Measurements from ENCODE around the gene FAM83F.
"Not testable (repeated sequence)": the region's sequence is repeated elsewhere in the genome, so short reads cannot be mapped to it uniquely, and the experiment has no call there.

The FAM83F gene

DNA sequence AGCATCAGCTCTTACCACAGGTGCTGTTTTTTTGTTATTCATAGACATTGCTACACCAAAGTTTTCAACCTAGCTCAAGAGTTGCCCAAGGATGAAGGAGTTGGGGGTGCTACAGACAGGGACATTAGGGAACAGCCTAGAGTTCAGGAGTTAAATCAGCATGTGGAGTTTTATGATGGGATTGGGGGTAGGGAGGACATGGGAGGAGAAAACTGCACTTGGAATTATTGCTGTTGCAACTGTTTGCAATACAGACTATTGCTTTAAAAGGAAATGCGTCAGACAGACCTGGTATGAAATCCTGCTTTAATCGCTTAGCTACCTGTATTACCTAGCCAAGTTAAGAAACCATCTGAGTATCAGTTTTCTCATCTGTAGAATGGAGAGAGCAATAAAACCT lies 28.3 kb upstream of the FAM83F start:
- DNase-seq: no peak

DNA sequence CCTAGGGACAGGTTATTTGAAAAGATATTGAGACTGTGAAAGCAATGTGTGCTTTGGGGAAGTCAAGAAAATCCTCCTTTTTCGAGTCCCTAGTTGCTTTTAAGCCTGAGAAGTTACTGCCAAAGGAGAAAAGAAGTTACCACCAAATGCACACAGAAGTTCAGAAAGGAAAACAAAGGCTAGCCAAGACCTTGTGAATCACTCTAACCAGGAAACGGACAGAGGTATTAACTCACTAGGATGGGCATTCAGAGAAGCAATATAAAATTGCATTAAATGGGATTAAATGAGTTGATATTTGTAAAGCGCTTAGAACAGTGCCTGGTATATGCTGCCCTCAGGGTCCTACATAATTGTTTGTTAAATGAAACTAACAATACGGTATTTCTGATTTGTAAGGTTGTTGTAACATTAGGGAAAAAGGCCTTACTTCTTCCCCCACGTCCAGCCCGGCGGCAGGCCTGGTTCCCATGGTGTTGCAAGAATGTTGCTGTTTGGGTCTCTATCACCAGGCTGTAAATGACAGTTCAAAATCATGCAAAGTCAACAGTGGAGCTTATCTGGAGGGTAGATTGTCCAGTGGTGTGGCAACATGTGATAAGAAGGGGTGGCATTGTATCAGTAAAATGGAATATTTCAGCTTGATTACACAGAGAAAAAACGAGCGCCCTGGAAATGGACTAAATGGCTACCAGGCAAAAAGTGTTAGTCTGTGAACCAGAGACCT lies 27.5 kb upstream of the FAM83F start:
- no peak for DNase-seq

DNA sequence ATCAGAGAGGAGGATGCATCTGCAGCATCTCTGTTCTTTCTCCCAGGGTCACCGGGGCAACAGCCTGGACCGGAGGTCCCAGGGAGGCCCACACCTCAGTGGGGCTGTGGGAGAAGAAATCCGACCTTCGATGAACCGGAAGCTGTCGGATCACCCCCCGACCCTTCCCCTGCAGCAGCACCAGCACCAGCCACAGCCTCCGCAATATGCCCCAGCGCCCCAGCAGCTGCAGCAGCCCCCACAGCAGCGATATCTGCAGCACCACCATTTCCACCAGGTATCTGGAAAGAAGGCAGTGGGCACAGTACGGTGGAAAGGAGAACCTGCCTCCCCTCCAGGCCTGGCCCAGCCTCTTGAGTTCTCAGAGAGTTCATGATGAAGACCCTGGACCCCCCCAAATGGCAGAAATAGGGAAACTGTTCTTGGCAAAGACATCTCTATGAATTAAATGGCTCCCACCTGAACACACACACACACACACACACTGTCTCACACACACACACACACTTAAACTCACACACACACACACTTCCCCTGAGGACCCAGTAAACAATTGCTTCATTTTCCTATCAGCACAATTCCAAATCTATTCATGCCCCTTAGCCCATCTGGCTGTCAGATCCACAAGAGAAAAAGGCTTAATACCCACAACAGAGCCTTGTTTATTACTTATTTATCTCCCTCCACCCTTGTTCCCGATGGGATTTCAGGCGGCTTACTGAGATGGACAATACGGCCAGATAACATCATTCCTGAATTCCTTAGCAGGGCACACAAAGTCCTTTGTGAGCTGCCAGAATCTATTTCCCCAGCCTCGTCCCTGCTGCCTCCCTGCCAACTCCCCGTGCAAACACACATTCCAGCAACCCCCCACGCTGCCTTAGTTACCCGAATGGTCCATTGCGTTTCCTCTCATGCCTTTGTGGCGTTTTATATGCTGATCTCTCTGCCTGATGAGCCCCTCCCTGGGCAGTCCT lies 26.5 kb upstream of the FAM83F start:
- peak; percentile 18 for DNase-seq

DNA sequence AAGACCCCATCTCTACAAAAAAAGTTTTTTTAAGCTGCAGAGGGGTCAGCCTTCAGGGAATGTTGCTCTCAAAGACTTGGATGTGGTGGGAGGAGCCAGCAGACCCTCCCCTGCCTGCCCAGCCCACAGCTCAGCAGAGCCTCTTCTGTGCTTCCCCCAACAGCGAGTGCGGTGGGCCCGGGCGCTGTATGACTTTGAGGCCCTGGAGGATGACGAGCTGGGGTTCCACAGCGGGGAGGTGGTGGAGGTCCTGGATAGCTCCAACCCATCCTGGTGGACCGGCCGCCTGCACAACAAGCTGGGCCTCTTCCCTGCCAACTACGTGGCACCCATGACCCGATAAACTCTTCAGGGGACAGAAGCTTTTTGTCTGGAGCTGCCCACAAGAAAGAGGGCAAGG lies 24.0 kb upstream of the FAM83F start:
- no peak for DNase-seq

DNA sequence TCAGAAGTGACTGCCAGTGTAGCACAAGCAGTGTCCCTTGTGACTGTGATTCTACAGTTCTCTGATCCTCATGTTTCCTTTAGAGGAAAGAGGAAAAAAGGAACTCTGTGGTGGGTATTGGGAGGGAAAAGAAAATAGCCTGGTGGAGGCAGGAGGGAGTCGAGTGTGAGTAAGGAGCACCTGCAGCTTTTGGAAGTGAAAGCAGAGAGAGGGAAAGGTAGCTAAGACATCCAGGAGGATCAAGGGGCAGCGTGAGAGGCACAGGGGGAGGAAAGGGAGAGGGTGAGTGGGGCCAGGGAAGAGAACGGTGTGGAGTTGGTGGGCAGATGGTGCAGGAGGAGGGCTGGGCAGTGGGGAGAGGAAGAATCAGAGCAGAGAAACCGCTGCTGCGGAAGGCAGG lies 22.1 kb upstream of the FAM83F start:
- peak; percentile 15 for DNase-seq

GRCh38 chr22:39973656-39974055 lies 21.1 kb upstream of the FAM83F start:
- no peak for DNase-seq

DNA sequence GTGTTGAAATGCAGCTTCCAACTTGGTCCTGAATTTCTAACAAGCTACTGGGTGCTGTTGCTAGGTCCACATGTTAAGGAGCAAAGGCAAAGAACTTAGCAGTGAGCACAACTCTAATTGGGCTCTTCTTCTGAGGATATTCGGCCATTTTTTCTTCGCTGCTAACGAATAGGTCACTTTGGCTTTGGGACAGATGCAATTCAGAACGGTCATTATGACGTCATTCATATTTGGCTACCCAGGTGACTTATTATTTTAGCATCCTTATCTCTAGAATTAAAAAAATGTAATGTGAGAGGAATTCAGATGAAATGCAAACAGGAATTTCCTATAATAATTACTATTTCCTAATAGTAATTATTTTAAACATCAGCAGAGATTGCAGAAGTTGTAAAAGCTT lies 20.7 kb upstream of the FAM83F start:
- DNase-seq: no peak

DNA sequence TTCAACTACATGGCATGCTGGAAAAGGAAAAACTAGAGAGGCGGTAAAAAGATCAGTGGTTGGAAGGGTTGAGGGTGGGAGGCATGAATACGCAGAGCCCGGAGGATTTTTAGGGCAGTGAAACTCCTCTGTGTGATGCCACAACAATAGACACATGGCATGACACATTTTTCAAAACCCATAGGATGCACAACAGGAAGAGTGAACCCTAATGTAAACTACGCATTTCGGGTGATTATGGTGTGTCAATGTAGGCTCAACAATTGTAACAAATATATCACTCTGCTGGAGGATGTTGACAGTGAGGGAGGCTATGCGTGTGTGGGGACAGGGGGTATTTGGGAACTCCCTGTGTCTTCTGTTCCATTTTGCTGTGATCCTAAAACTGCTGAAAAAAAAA lies 15.7 kb upstream of the FAM83F start:
- DNase-seq: no peak

- DNase-seq: no peak
These were observed 15.3 kb upstream of the FAM83F start for GRCh38 chr22:39979458-39979857.

- peak; percentile 81 for DNase-seq
These were observed 14.2 kb upstream of the FAM83F start for GRCh38 chr22:39980596-39980995.

DNA sequence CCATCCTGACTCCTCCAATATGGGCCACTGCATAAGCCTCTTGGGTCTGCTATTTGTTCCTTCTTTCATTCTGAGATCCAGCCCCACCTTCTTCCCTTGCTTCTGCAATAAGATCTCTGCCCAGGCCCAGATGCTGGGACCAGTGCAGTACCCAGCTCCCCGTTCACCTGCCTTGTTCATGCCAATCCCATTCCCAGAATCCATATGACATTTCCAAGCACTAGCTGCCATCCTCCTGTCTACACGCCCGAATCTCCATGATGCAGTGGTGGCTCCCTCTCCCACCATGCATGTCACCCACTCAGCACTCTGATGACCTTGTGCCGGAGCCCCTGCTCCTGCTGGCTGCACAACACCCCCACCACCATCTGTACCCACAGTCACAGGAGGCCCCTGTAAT lies 11.4 kb upstream of the FAM83F start:
- no peak for DNase-seq

DNA sequence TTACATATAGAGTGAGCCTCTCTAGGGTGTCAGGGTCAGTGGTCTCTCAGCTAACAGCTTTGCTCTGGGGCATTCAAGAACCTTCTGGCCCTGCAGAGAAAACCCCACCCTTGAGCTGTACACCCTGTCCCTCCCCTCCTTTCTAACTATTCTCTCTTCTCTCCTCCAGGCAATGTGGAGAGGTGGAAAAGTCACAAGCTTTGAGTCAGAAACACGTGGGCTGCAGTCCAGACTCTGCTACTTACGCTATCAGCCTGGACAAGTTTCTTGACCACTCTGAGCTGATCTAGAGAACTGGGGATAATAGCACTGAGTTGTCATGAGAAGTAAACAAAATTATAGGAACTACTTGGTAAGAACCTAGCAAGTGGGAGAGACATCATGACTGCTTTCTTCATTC lies 10.7 kb upstream of the FAM83F start:
- DNase-seq: no peak

DNA sequence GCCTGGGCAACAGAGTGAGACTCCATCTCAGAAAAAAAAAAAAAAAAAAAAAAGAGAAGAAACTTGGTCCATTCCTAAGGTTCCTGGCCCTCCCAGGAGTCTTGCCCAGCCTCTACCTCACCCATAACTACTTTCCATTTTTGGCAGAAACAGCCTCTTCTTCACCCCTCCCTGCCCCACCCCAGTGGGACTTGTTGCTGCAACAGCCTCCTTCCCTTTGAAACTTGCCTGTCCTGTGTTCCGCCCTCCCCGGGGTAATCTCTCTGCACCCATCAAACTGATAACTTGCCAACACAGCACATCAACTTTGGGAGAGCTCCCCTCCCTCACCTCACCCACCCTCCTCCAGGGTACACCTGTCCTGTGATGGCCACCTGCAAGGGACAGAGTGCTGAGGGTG lies 10.0 kb upstream of the FAM83F start:
- no peak for DNase-seq

GRCh38 chr22:39985383-39986035 lies 9.2 kb upstream of the FAM83F start:
- DNase-seq: no peak

GRCh38 chr22:39988386-39989114 lies 6.2 kb upstream of the FAM83F start:
- no peak for DNase-seq

- DNase-seq: no peak
These were observed 5.1 kb upstream of the FAM83F start for GRCh38 chr22:39989633-39990032.

DNA sequence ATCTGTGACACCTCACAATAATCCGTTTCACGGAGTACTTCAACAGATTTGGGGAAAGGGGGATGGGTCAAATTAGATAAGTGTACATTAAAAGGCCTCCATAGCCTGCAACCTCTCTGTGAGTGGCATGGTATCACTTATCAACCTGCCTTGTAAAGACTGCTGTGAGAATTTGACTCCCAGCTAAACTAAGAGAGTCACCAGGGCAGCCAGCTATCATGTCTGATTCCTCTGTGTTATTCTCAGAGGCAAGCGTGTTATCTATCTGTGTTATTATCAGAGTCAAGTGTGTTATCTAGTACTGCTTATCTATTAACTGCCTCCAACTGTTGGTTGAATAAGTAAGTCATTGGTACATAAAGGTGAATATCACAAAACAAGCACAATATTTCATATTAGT lies 4.1 kb upstream of the FAM83F start:
- DNase-seq: peak; percentile 55

- no peak for DNase-seq
These were observed 3.4 kb upstream of the FAM83F start for GRCh38 chr22:39991159-39991860.

- no peak for DNase-seq
These were observed 2.5 kb upstream of the FAM83F start for GRCh38 chr22:39992088-39992826.

DNA sequence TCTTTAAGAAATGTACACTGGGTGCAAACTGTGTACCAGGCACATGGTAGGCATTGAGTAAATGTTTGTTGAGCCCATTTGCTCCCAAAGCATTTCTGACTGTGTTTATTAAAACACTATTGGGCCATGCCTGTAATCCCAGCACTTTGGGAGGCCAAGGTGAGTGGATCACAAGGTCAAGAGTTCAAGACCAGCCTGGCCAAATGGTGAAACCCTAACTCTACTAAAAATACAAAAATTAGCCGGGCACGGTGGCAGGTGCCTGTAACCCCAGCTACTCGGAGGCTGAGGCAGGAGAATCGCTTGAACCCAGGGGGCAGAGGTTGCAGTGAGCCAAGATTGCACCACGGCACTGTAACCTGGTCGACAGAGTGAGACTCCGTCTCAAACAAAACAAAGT lies 1.9 kb upstream of the FAM83F start:
- not testable (repeated sequence) for DNase-seq

DNA sequence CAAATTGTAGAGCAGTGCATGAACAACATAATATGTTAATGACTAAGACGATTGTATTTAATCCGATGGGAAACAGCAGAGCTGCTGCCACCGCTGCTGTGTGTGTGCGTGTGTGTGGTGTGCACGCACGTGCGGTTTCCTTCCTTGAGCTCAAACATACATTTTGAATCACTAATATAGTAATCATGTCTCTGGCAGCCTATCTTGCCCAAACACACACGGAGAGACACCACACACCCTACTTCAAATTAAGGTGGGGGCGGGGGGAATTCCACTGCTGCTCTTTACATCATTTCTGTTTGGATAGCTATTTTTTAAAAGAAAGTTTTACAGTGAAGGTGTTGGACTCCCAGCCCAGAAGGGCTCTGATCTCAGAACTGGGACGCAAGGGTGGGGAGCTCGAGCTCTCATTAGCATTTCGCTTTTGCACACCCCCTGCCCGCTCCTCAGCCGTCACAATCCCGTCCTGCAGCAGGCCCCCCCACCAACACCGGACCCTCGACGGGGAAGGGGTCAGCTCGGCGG lies 651 bp upstream of the FAM83F start:
- peak; percentile 50 for DNase-seq

All from NCI-H82 (cell line).